IMR-90 (cell line): Measurements from ENCODE around the gene AMDHD2. TPM values are rescaled to one million over a fixed set of nuclear protein-coding genes. Genes with fewer than 3 reads are reported as not detected.
A peak's percentile ranks its signal among the peaks of the same experiment; 100 is the strongest.
"Not testable (repeated sequence)": the region's sequence is repeated elsewhere in the genome, so short reads cannot be mapped to it uniquely, and the experiment has no call there.

ENCODE experiments used
- ATAC-seq: fragments of 200-7000 bp; cut with Tn5 transposase; 2 replicates; pipeline ENCODE4 v1.9.1; 2020; ENCODE audit warnings: low read depth, mild to moderate bottlenecking, moderate library complexity
- BruUV-seq: library from RNA; stranded (reverse); fragments of 400-500 nt; replicated peaks from 2 replicates; lab custom pipeline; 2021; lab: Mats Ljungman, UMichigan
- CTCF ChIA-PET: fragments of 300-600 bp; formaldehyde crosslinking; extraction: SDS; loops from one replicate; lab custom pipeline; 2021; ENCODE audit warnings: antibody characterized with exemption; lab: Yijun Ruan, JAX
- POLR2A ChIA-PET: fragments of 300-600 bp; sonication (Branson Sonifier 250); formaldehyde crosslinking; loops from one replicate; lab custom pipeline; 2022; ENCODE audit warnings: antibody characterized with exemption; ENCODE audit not compliant: unreplicated experiment; lab: Charles Lee
- DNase-seq: peaks from one replicate; pipeline ENCODE4 v3.0.0; 2013
- H2AFZ ChIP-seq: replicated peaks from 2 replicates; pipeline ENCODE3; 2013; ENCODE audit warnings: low read length, mild to moderate bottlenecking; ENCODE audit not compliant: poor library complexity
- H2AK5ac ChIP-seq: 2 replicates; pipeline ENCODE4 v1.6.1; 2013; ENCODE audit warnings: low read depth, low read length, inconsistent platforms
- H2AK9ac ChIP-seq: replicated peaks from 2 replicates; pipeline ENCODE3; 2013; ENCODE audit warnings: mild to moderate bottlenecking, low read depth, low read length, moderate library complexity; ENCODE audit not compliant: poor library complexity
- H2BK120ac ChIP-seq: 2 replicates; pipeline ENCODE4 v1.6.1; 2013; ENCODE audit warnings: low read depth, low read length, inconsistent platforms
- H2BK15ac ChIP-seq: 3 replicates; pipeline ENCODE4 v1.6.1; 2013; ENCODE audit warnings: low read depth, low read length, inconsistent platforms
- H2BK20ac ChIP-seq: 2 replicates; pipeline ENCODE4 v1.6.1; 2013; ENCODE audit warnings: low read depth, mild to moderate bottlenecking, inconsistent platforms, low read length, moderate library complexity
- H2BK5ac ChIP-seq: 2 replicates; pipeline ENCODE4 v1.6.1; 2013; ENCODE audit warnings: mild to moderate bottlenecking, low read depth, low read length, inconsistent platforms; ENCODE audit not compliant: poor library complexity, severe bottlenecking
- H3K14ac ChIP-seq: replicated peaks from 2 replicates; pipeline ENCODE4 v1.6.1; 2013; ENCODE audit warnings: low read depth, low read length, inconsistent platforms
- H3K18ac ChIP-seq: 2 replicates; pipeline ENCODE4 v1.6.1; 2013; ENCODE audit warnings: low read depth, low read length, control low read depth
- H3K23ac ChIP-seq: 2 replicates; pipeline ENCODE4 v1.6.1; 2013; ENCODE audit warnings: low read depth, low read length, inconsistent platforms
- H3K27ac ChIP-seq: 2 replicates; pipeline ENCODE4 v1.5.1; 2013; ENCODE audit warnings: mild to moderate bottlenecking, control low read depth, low read length; ENCODE audit not compliant: insufficient read depth
- H3K27me3 ChIP-seq: 2 replicates; pipeline ENCODE4 v1.6.1; 2013; ENCODE audit warnings: low read length; ENCODE audit not compliant: control insufficient read depth, insufficient read depth
- H3K36me3 ChIP-seq: 2 replicates; pipeline ENCODE4 v1.6.1; 2013; ENCODE audit warnings: low read length, mixed read lengths; ENCODE audit not compliant: control insufficient read depth, insufficient read depth
- H3K4ac ChIP-seq: 2 replicates; pipeline ENCODE4 v1.6.1; 2013; ENCODE audit warnings: low read depth, low read length, inconsistent platforms
- H3K4me1 ChIP-seq: 2 replicates; pipeline ENCODE4 v1.6.1; 2013; ENCODE audit warnings: low read length, mixed read lengths; ENCODE audit not compliant: control insufficient read depth, insufficient read depth
- H3K4me2 ChIP-seq: 2 replicates; pipeline ENCODE4 v1.6.1; 2013; ENCODE audit warnings: low read depth, mild to moderate bottlenecking, control low read depth, low read length, moderate library complexity
- H3K4me3 ChIP-seq: 2 replicates; pipeline ENCODE4 v1.5.1; 2013; ENCODE audit warnings: low read depth, mild to moderate bottlenecking, control low read depth, low read length, moderate library complexity; ENCODE audit not compliant: insufficient read depth
- H3K56ac ChIP-seq: 2 replicates; pipeline ENCODE4 v1.6.1; 2013; ENCODE audit warnings: low read length, inconsistent platforms; ENCODE audit not compliant: insufficient read depth; ENCODE audit errors: extremely low read depth
- H3K79me1 ChIP-seq, 2 experiments: 2 replicates each; pipeline ENCODE4 v1.6.1; 2013; ENCODE audit warnings: low read length in 2 of 2, inconsistent platforms in 1 of 2, low read depth in 1 of 2
- H3K9ac ChIP-seq: 2 replicates; pipeline ENCODE4 v1.6.1; 2013; ENCODE audit warnings: low read depth, low read length, control low read depth
- H3K9me1 ChIP-seq: 2 replicates; pipeline ENCODE4 v1.6.1; 2013; ENCODE audit warnings: low read length, inconsistent platforms; ENCODE audit not compliant: insufficient read depth
- H3K9me3 ChIP-seq: 2 replicates; pipeline ENCODE4 v1.6.1; 2013; ENCODE audit warnings: low read length; ENCODE audit not compliant: control insufficient read depth, insufficient read depth
- H4K20me1 ChIP-seq: 2 replicates; pipeline ENCODE4 v1.6.1; 2013; ENCODE audit warnings: low read length, inconsistent platforms; ENCODE audit not compliant: insufficient read depth
- H4K5ac ChIP-seq: 2 replicates; pipeline ENCODE4 v1.6.1; 2013; ENCODE audit warnings: mild to moderate bottlenecking, low read depth, low read length, control low read depth
- H4K8ac ChIP-seq, 2 experiments: 2 replicates each; pipeline ENCODE4 v1.6.1; 2013; ENCODE audit warnings: low read depth in 2 of 2, low read length in 2 of 2, control low read depth in 1 of 2, inconsistent platforms in 1 of 2
- H4K91ac ChIP-seq: 2 replicates; pipeline ENCODE4 v1.6.1; 2013; ENCODE audit warnings: low read depth, low read length, inconsistent platforms; ENCODE audit not compliant: insufficient read depth
- WGBS, 2 experiments: methylation state at CpG; one replicate each; pipeline versions ENCODE4 v1.1.5 to v1.1.7; 2013; ENCODE audit warnings: missing lambda C conversion rate in 2 of 2; ENCODE audit not compliant: insufficient read length in 1 of 2; ENCODE audit errors: extremely low coverage in 2 of 2; 5-methylcytosine and 5-hydroxymethylcytosine counted together
- dilution Hi-C: fragments of 300-500 bp; cut with HindIII; formaldehyde crosslinking; loops from one replicate; pipeline ENCODE4 v1.14.3; 2018; ENCODE audit warnings: low sequenced_read_pairs; ENCODE audit not compliant: unreplicated experiment
- in situ Hi-C: fragments of 300-500 bp; cut with MboI; formaldehyde crosslinking; loops from 3 replicates; pipeline ENCODE4 v1.14.3; 2019; ENCODE audit warnings: low sequenced_read_pairs, inconsistent platforms, mixed read lengths
- intact Hi-C: fragments of 100-400 bp; cut with micrococcal nuclease; formaldehyde crosslinking; loops from 2 replicates; pipeline ENCODE4 v1.10.0; 2022
- polyA plus RNA-seq, 3 experiments: library from polyadenylated mRNA; depleted of rRNA; stranded (reverse); fragments of >200 nt; gene quantifications; 2 replicates each; pipeline ENCODE4 v1.2.3, GENCODE V29; 2012; ENCODE audit warnings: low replicate concordance in 1 of 3
- total RNA-seq: library from RNA; depleted of rRNA; stranded (reverse); fragments of >200 nt; gene quantifications from 2 replicates; pipeline ENCODE4 v1.2.3, GENCODE V29; 2012

Gene AMDHD2
- total and polyA plus RNA-seq, 2 of the 4 experiments (the other 2 are of a cell fraction) = 10.6 to 30.3 TPM

DNA sequence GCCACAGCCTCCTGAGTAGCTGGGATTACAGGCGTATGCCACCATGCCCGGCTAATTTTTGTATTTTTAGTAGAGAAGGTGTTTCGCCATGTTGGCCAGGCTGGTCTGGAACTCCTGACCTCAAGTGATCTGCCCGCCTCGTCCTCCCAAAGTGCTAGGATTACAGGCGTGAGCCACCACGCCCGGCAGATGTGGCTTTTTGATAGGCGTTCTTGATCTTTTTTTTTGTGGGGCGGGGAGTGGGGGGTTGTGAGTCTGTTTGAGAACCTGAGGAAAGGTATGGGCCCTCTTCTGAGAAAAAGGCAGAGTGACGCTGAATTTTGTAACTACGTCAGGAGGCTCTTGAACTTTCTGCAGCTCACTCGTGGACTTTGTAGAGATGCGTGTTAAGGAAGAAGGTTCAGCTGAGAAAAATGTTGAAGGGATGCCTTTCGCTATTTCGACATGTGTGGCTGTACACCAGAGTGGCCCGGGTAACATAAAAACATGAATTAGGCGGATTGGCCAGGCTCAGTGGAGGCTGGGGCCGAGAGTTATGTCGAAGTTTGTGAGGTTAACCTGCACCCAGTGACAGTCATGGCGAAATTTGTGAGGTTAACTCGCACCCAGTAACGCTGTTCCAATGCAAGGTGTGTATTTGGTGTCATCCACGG is 19.1 kb downstream of the AMDHD2 start:
- H4K91ac ChIP-seq, H2BK15ac ChIP-seq, H3K14ac ChIP-seq, H2AFZ ChIP-seq, in situ Hi-C loops, H3K4me2 ChIP-seq, H3K4ac ChIP-seq, H4K8ac ChIP-seq, H2BK20ac ChIP-seq, H3K4me3 ChIP-seq, DNase-seq, H3K27me3 ChIP-seq, ATAC-seq, intact Hi-C loops, H3K36me3 ChIP-seq, H4K5ac ChIP-seq, H2BK120ac ChIP-seq, H2AK5ac ChIP-seq, POLR2A ChIA-PET, H3K9me3 ChIP-seq, H3K18ac ChIP-seq, H3K9ac ChIP-seq, H2BK5ac ChIP-seq, dilution Hi-C loops, H3K56ac ChIP-seq, CTCF ChIA-PET, H3K27ac ChIP-seq: not testable (repeated sequence)
- WGBS, 2 experiments = 92% methylated on average over 18 of the region's 24 CpGs; no CpG with 5 or more reads in 1 of the 2 experiments
- TSS peak; percentile 16 for BruUV-seq
- peaks cover 12% of the 10 kb centered on the region for H3K4me1 ChIP-seq
- H3K9me1 ChIP-seq = peaks cover 14% of the 10 kb centered on the region
- H4K20me1 ChIP-seq = peaks cover 42% of the 10 kb centered on the region
- peak overlapping the region; percentile 66; the same call in 1 of the 2 replicates for H3K23ac ChIP-seq
- H2AK9ac ChIP-seq = peak overlapping the region; percentile 81
- H3K79me1 ChIP-seq = peaks cover 4 to 33% of the 10 kb centered on the region in 2 experiments; a peak in 3 of 4 replicates
